ENCODE data around the gene DLGAP1.

Gene DLGAP1

DNA sequence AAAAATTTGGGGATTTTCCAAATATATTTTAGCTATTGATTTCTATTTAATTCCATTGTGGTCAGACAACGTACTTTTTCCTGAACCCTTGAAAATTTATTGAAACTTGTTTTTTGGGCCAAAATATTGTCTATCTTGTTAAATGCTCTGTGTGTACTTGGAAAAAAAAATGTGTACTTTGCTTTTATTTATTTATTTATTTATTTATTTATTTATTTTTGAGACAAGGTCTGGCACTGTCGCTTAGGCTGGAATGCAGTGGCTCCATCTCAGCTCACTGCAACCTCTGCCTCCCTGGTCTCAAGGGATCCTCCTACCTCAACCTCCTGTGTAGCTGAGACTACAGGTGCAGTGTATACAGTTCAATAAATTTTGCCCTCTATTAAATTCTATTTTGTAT lies 910.6 kb downstream of the DLGAP1 start (continued):
- TF ChIP-seq ZNF654 (tag by site-specific recombination; IDR thresholded peaks at IDR 0.05; ENCODE audit: low read depth), result peak; percentile 24; the same call in 1 of the 2 replicates
- no peak for TF ChIP-seq ZNF501 (tag by site-specific recombination; IDR thresholded peaks at IDR 0.05)
- TF ChIP-seq ZNF404 (tag by site-specific recombination; IDR thresholded peaks at IDR 0.05), result peak; percentile 26; the same call in 1 of the 2 replicates
- TF ChIP-seq ZXDB (tag by site-specific recombination; IDR thresholded peaks at IDR 0.05), result peak; percentile 53; the same call in 1 of the 2 replicates
- peak; percentile 59 for TF ChIP-seq ZNF623 (tag by site-specific recombination; IDR thresholded peaks at IDR 0.05)
- TF ChIP-seq ZNF423 (tag by site-specific recombination; IDR thresholded peaks at IDR 0.05), result no peak
- peak; percentile 32; the same call in 1 of the 2 replicates for TF ChIP-seq ZBTB8A (tag by site-specific recombination; IDR thresholded peaks at IDR 0.05)
- TF ChIP-seq IKZF3 (tag by site-specific recombination; IDR thresholded peaks at IDR 0.05), result no peak
- TF ChIP-seq GLIS2 (tag by site-specific recombination; IDR thresholded peaks at IDR 0.05), result no peak

DNA sequence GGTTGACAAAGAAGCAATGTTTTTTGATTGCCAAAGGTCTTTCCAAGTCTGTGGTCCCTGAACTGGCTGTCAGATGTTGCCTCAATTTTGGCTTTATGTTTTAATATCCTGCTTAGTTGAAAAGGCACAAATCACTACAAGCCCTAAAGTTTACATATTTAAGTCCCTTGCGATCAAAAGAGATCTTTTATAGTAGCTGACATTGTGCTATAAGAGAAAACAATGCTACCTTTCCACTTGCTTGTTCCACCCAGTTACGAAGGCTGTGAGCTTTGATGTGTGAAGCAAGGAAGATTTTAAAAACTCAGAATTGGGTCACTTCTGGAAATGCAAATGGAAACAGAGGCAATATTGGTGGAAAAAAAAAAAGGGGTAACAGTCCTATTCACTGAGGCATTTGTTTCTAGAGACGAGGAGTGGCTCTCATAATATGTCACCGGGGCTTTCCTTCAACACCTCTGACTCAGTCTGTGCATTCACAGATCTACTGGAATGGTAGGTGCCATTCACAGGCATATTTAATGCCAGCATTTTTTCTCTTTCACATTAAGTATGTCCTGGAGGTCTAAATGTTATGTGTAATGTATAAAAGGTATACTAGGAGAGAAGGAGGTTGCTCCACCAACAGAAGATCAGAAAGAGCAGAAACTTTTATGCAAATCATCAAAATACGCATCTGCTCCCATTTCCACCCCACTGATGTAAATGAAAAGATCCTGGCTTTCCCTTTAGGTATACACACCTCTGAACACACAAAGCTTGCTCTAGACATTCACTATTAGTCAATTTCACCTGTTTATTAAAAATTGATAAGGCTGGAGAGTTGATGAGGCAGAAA lies 913.3 kb downstream of the DLGAP1 start:
- no peak overlapping the region for H3K27ac ChIP-seq (ENCODE audit: extremely low read depth, low read depth, low read length)
- ChIA-PET CTCF (no interaction called here), POLR2A (interaction anchor here (0.6 kb wide), 1 partner anchor 53 kb away, joined by 3 read pairs; no protein-coding TSS in a partner anchor)
- no peak overlapping the region for H3K4me3 ChIP-seq (ENCODE audit: low read depth, low read length)
- H3K36me3 ChIP-seq (ENCODE audit: control insufficient read depth in 2 of 2, insufficient read depth in 1 of 2, low read length in 2 of 2), result no peaks in the 10 kb centered on the region
- H3K9me3 ChIP-seq (ENCODE audit: control insufficient read depth, insufficient read depth, low read depth, low read length), result no peaks in the 10 kb centered on the region
- no peak for TF ChIP-seq ZNF112 (tag by site-specific recombination; IDR thresholded peaks at IDR 0.05)
- TF ChIP-seq, protein P1, sequence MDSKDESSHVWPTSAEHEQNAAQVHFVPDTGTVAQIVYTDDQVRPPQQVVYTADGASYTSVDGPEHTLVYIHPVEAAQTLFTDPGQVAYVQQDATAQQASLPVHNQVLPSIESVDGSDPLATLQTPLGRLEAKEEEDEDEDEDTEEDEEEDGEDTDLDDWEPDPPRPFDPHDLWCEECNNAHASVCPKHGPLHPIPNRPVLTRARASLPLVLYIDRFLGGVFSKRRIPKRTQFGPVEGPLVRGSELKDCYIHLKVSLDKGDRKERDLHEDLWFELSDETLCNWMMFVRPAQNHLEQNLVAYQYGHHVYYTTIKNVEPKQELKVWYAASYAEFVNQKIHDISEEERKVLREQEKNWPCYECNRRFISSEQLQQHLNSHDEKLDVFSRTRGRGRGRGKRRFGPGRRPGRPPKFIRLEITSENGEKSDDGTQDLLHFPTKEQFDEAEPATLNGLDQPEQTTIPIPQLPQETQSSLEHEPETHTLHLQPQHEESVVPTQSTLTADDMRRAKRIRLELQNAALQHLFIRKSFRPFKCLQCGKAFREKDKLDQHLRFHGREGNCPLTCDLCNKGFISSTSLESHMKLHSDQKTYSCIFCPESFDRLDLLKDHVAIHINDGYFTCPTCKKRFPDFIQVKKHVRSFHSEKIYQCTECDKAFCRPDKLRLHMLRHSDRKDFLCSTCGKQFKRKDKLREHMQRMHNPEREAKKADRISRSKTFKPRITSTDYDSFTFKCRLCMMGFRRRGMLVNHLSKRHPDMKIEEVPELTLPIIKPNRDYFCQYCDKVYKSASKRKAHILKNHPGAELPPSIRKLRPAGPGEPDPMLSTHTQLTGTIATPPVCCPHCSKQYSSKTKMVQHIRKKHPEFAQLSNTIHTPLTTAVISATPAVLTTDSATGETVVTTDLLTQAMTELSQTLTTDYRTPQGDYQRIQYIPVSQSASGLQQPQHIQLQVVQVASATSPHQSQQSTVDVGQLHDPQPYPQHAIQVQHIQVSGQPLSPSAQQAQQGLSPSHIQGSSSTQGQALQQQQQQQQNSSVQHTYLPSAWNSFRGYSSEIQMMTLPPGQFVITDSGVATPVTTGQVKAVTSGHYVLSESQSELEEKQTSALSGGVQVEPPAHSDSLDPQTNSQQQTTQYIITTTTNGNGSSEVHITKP (tag by site-specific recombination; IDR thresholded peaks at IDR 0.05), result 0 out of 2 replicates have a peak, but pooled peaks have one; percentile 57
- TF ChIP-seq ZNF548 (tag by site-specific recombination; IDR thresholded peaks at IDR 0.05), result no peak
- TF ChIP-seq OVOL3 (tag by site-specific recombination; IDR thresholded peaks at IDR 0.05), result no peak
- TF ChIP-seq ZNF146 (tag by site-specific recombination; IDR thresholded peaks at IDR 0.05), result no peak
- peaks cover 5% of the 10 kb centered on the region for H3K4me1 ChIP-seq (ENCODE audit: control insufficient read depth, insufficient read depth, low read length)

DNA sequence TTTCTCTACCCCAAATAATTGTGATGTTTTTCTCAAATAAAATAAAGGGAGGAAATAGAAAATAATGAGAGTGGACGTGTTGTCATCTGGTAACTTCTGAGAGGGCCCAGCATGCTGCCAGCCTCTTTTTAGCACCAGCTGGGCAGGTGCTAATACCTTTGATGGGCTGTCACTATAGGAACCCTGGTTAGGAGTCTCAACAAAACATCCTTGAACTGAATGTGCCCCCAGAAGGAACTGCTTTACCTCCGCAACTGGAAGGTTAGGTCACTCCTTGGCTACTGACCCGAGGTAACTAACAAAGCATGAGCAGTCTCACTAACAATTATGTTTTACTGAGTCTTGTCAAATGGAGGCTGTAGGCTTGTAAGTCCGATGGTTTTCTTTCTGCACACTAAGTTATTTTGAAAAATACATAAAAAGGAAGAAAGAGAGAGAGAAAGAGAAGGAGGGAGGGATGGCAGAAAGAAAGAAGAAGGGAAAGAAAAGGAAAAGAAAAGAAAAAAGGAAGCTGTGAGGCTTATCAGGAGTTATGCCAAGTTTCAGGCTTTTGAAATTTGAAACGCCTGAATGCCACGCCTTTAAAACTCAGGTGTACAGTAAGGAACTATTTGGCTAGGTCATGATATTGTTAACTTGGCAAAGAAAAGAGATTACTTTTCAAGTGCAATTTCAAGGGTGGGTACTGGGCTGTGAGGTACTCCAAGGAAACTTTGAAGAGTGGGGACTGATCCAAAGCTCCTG lies 914.1 kb downstream of the DLGAP1 start:
- no peak overlapping the region for H3K4me3 ChIP-seq (ENCODE audit: low read depth, low read length)
- CTCF ChIA-PET, result interaction anchor here (0.7 kb wide), 1 partner anchor 12 kb away, joined by 3 read pairs; no protein-coding TSS in a partner anchor
- H3K27ac ChIP-seq (ENCODE audit: extremely low read depth, low read depth, low read length), result no peak overlapping the region
- TF ChIP-seq ZNF184 (tag by site-specific recombination; IDR thresholded peaks at IDR 0.05) (no peak), KLF1 (tag by site-specific recombination; IDR thresholded peaks at IDR 0.05) (peak; percentile 21; the same call in 1 of the 2 replicates), ZNF366 (tag by site-specific recombination; conservative IDR thresholded peaks at IDR 0.05) (peak; percentile 52), KLF10 (tag by site-specific recombination; IDR thresholded peaks at IDR 0.05) (no peak)
- TF ChIP-seq, protein P2, sequence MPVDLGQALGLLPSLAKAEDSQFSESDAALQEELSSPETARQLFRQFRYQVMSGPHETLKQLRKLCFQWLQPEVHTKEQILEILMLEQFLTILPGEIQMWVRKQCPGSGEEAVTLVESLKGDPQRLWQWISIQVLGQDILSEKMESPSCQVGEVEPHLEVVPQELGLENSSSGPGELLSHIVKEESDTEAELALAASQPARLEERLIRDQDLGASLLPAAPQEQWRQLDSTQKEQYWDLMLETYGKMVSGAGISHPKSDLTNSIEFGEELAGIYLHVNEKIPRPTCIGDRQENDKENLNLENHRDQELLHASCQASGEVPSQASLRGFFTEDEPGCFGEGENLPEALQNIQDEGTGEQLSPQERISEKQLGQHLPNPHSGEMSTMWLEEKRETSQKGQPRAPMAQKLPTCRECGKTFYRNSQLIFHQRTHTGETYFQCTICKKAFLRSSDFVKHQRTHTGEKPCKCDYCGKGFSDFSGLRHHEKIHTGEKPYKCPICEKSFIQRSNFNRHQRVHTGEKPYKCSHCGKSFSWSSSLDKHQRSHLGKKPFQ (tag by site-specific recombination; IDR thresholded peaks at IDR 0.05), result no peak
- H3K36me3 ChIP-seq (ENCODE audit: control insufficient read depth in 2 of 2, insufficient read depth in 1 of 2, low read length in 2 of 2), result no peaks in the 10 kb centered on the region
- H3K9me3 ChIP-seq (ENCODE audit: control insufficient read depth, insufficient read depth, low read depth, low read length), result no peaks in the 10 kb centered on the region
- H3K4me1 ChIP-seq (ENCODE audit: control insufficient read depth, insufficient read depth, low read length), result peaks cover 5% of the 10 kb centered on the region
- POLR2A ChIA-PET, result interaction anchor here (0.6 kb wide), 2 partner anchors 54 to 147 kb away, joined by 3 to 7 read pairs; no protein-coding TSS in a partner anchor
